ENCODE measurements around the gene MAIP1. TPM values are rescaled to one million over a fixed set of nuclear protein-coding genes. Genes with fewer than 3 reads are reported as not detected.

MAIP1 gene
- total and polyA plus RNA-seq, 5 experiments from 2014 or later = 11.5 to 18.5 (median 16.8) TPM

DNA sequence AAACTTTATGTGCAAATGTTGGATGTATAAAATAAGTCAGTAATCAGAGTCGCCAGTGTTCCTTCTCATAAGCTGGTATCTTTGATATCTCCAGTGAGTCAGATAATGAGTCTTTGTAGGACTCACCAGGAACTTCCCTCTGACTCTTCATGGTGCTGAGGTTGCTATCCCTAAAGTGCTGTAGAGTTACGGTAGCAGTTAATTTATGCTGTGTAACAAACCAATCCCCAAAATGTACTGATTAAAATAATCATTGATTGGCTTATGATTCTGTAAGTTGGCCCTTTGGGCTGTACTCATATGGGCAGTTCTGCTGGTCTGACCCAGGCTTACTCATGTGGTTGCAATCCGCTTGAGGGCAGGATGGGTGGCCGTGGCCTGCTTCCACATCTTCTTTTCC, 43.8 kb downstream of the MAIP1 start:
- H3K27me3 Mint-ChIP-seq = peaks cover 0 to 7% (median 0%) of the 10 kb centered on the region in 5 donors
- H3K27ac Mint-ChIP-seq = no peak overlapping the region
- peaks cover 0 to 2% (median 0%) of the 10 kb centered on the region in 9 donors for H3K9me3 Mint-ChIP-seq
- H3K4me3 Mint-ChIP-seq = no peak overlapping the region
- no peak for ATAC-seq
- H3K4me1 Mint-ChIP-seq = no peaks in the 10 kb centered on the region
- no peak for DNase-seq
- POLR2A ChIA-PET = no interaction called here
- H3K36me3 Mint-ChIP-seq = no peaks in the 10 kb centered on the region

DNA sequence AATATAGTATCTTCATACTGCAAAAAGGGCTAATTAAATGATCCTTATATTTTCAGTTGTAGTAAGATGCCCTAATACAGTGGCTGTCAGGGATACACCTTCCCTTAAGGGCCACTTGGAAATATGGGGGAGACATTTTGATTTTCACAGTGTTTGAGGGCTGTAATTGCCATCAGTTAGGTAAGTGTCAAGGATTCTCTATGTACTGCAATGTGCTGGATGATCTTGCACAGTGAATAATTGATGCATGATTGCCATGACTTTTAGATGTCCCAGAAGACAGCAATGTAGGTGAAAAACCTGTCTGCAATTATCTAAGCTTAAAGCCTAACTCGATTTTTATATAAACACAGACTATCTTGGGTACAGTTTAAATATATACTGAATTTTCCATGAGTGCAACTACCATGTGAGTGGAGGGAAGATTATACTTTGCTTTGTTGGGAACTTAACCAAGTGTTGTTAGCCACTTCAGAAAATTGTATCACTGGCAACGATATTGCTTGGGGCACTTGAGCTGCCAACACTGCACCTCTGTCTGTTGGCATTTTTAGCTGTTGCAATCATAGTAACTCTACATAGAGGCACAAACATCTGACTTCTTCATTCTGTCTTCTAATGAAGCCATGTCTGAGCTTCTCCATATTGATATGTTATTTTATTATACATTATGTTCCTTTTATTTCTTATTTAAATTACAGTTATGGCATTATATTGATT, 45.2 kb downstream of the MAIP1 start:
- ATAC-seq = no peak
- POLR2A ChIA-PET = no interaction called here
- Mint-ChIP-seq H3K36me3 (peaks cover 0 to 4% (median 0%) of the 10 kb centered on the region in 3 donors), H3K4me3 (no peak overlapping the region), H3K9me3 (peaks cover 0 to 8% (median 2%) of the 10 kb centered on the region in 9 donors), H3K27ac (no peak overlapping the region), H3K4me1 (no peaks in the 10 kb centered on the region), H3K27me3 (peaks cover 0 to 10% (median 0%) of the 10 kb centered on the region in 5 donors)
- no peak for DNase-seq

DNA sequence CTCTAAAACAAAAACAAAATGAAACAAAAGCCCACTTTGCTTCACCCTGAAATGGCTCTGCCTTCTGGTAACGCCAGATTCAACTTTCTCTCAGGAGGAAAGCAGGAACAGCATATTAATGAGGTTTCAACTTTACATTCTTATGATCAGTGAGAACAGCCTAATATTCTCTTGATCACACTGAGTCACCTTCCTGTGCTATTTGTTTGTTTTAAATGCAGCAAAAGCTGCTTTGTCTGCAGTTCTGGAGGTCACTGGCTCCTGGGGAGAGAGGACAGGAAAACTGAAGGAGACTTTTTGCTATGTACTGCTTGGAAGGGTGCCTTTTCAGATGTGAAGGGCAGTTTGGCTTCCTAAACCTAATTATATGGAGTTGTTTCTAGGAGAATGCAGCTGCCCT, 48.1 kb downstream of the MAIP1 start:
- H3K4me3 Mint-ChIP-seq = no peak overlapping the region
- H3K27ac Mint-ChIP-seq = no peak overlapping the region
- POLR2A ChIA-PET = no interaction called here
- H3K36me3 Mint-ChIP-seq = peaks cover 0 to 6% (median 4%) of the 10 kb centered on the region in 3 donors
- no peaks in the 10 kb centered on the region for H3K4me1 Mint-ChIP-seq
- no peak for DNase-seq
- ATAC-seq = no peak
- peaks cover 0 to 14% (median 4%) of the 10 kb centered on the region in 9 donors for H3K9me3 Mint-ChIP-seq
- H3K27me3 Mint-ChIP-seq = peaks cover 0 to 7% (median 5%) of the 10 kb centered on the region in 5 donors

DNA sequence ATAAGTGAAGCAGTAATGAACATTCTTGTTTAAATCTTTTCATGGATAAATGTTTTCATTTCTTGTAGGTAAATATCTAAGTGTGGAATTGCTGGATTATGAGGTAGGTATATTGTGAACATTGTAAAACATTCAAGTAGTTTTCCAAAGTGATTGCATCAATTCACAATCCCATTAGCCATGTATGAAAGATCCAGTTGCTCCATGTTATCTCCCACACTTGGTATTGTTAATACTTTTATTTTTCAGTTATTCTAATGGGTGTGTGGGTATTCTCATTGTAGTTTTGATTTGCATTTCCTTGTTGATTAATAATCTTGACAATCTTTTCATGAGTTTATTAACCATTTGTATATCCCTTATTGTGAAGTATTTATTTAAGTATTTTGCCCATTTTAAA, 50.3 kb downstream of the MAIP1 start:
- H3K36me3 Mint-ChIP-seq = peaks cover 0 to 6% (median 4%) of the 10 kb centered on the region in 3 donors
- no peaks in the 10 kb centered on the region for H3K4me1 Mint-ChIP-seq
- no peak overlapping the region for H3K4me3 Mint-ChIP-seq
- peaks cover 0 to 9% (median 7%) of the 10 kb centered on the region in 5 donors for H3K27me3 Mint-ChIP-seq
- no peak overlapping the region for H3K27ac Mint-ChIP-seq
- POLR2A ChIA-PET = no interaction called here
- DNase-seq (no peak), ATAC-seq (no peak)
- H3K9me3 Mint-ChIP-seq = peaks cover 0 to 14% (median 4%) of the 10 kb centered on the region in 9 donors

DNA sequence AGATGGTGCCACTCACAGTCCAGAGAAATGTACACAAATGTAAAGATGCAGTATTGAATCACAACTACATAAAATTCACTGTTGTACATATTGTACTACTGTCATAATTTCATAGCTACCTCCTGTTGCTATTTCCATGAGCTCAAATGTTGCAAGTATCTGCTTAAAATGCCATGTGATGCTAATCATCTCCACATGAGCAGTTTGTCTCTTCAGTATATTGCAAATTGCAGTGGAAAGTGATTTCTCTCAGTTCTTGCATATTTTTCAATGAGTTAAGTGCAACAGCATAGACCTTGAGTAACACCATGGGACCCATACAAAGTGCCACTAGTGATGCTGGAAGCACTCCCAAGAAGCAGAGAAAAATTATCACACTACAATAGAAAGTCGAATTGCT, 51.9 kb downstream of the MAIP1 start:
- DNase-seq = no peak
- H3K4me1 Mint-ChIP-seq = no peaks in the 10 kb centered on the region
- H3K4me3 Mint-ChIP-seq = no peak overlapping the region
- no peak overlapping the region for H3K27ac Mint-ChIP-seq
- H3K9me3 Mint-ChIP-seq = peaks cover 0 to 14% (median 4%) of the 10 kb centered on the region in 9 donors
- no peak for ATAC-seq
- H3K36me3 Mint-ChIP-seq = peaks cover 0 to 9% (median 6%) of the 10 kb centered on the region in 3 donors
- peaks cover 0 to 14% (median 7%) of the 10 kb centered on the region in 5 donors for H3K27me3 Mint-ChIP-seq
- POLR2A ChIA-PET = no interaction called here

DNA sequence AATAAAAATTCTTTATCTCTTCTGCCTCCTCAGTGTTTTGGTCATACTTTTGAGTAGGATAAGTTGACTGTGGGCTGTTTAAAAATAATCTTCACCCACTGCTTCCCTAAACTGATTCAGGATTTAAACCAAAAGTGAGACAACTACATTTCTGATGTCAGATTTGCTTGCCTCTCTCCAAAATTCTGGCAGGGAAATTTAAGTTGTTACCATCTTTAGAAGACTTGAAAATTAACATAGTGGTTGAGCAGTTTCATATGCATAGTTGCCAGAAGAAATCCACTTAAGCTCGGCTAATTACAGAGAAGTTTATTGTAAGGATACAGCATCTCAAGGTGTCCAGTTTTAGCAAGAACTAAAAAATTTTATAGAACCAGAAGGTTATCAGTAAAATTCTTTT, 57.0 kb downstream of the MAIP1 start:
- peaks cover 0 to 7% (median 3%) of the 10 kb centered on the region in 9 donors for H3K9me3 Mint-ChIP-seq
- peaks cover 0 to 9% (median 0%) of the 10 kb centered on the region in 3 donors for H3K36me3 Mint-ChIP-seq
- ATAC-seq (no peak), DNase-seq (no peak)
- H3K27me3 Mint-ChIP-seq = peaks cover 0 to 13% (median 9%) of the 10 kb centered on the region in 5 donors
- H3K4me1 Mint-ChIP-seq = no peaks in the 10 kb centered on the region
- H3K27ac Mint-ChIP-seq = no peak overlapping the region
- POLR2A ChIA-PET = no interaction called here
- no peak overlapping the region for H3K4me3 Mint-ChIP-seq

Other genes with a start within 250 kb of the MAIP1 start
- gene FTCDNL1, start 104.4 kb upstream of the MAIP1 start, total RNA-seq = 1 to 10 TPM; 2.3 to 3.0 TPM
- gene FTCDNL1, start 104.4 kb upstream of the MAIP1 start, polyA plus RNA-seq = 1 to 10 TPM; 1.2 to 3.2 (median 1.8) TPM
- 10 to 100 TPM; 13.9 to 14.4 TPM for gene C2orf69, start 44.3 kb upstream of the MAIP1 start, total RNA-seq
- gene C2orf69, start 44.3 kb upstream of the MAIP1 start, polyA plus RNA-seq = 10 to 100 TPM; 11.6 to 13.2 (median 11.9) TPM
- gene TYW5, start 91 bp upstream of the MAIP1 start, total RNA-seq = 10 to 100 TPM; 13.8 to 14.6 TPM
- 1 to 10 TPM; 3.5 to 4.2 (median 3.7) TPM for gene TYW5, start 91 bp upstream of the MAIP1 start, polyA plus RNA-seq

All from naive thymus-derived CD8-positive, alpha-beta T cell (primary cell).